Tibial artery (tissue), 4 donors: ENCODE results near the gene SBK2.

ENCODE experiments used
- DNase-seq, 2 donors: peaks; one replicate each; pipeline ENCODE4 v3.0.0-alpha.2; 2019
- H3K27ac ChIP-seq, 2 donors: fragments of 200-600 bp; sonication (generic) in 1 of 2; 1 replicate in 1 of 2; 2 replicates in 1 of 2; pipeline ENCODE4 v1.5.1; 2018 to 2019; ENCODE audit warnings: mild to moderate bottlenecking in 1 of 2
- H3K27me3 ChIP-seq, 2 donors: fragments of 200-600 bp; sonication (generic) in 1 of 2; one replicate each; pipeline versions ENCODE4 v1.5.1 to v1.6.0; 2016 to 2019
- H3K36me3 ChIP-seq, 3 donors: fragments of 200-600 bp; sonication (generic) in 2 of 3; one replicate each; pipeline ENCODE4 v1.5.1; 2016 to 2019; ENCODE audit warnings: mild to moderate bottlenecking in 2 of 3
- H3K4me1 ChIP-seq, 4 donors: fragments of 200-600 bp; sonication (generic) in 2 of 4; 1 replicate in 3 of 4; 2 replicates in 1 of 4; pipeline ENCODE4 v1.5.1; 2016 to 2019
- H3K4me3 ChIP-seq, 2 donors: fragments of 200-600 bp; sonication (generic) in 1 of 2; 1 replicate in 1 of 2; 2 replicates in 1 of 2; pipeline ENCODE4 v1.5.1; 2018 to 2019; ENCODE audit warnings: mild to moderate bottlenecking in 2 of 2
- H3K9me3 ChIP-seq, 3 donors: fragments of 200-600 bp; sonication (generic) in 1 of 3; one replicate each; pipeline ENCODE4 v1.5.1; 2016 to 2019
- intact Hi-C: fragments of 100-400 bp; cut with DNase I; formaldehyde crosslinking; loops from one replicate; pipeline ENCODE4 v1.15.0; 2023; ENCODE audit warnings: low total_unique reads
- TF ChIP-seq, protein P1 (sequence below), 2 experiments: fragments of 200-600 bp in 1 of 2; fragments of 450-650 bp in 1 of 2; IDR thresholded peaks; one replicate each; pipeline ENCODE4 v1.5.1; 2017 to 2019; ENCODE audit warnings: antibody characterized with exemption in 2 of 2, mild to moderate bottlenecking in 1 of 2, moderate library complexity in 1 of 2

SBK2 gene

GRCh38 chr19:55546011-55546410 is 9.1 kb upstream of the SBK2 start:
- Histone ChIP-seq H3K36me3 (no peaks in the 10 kb centered on the region), H3K27ac (no peak overlapping the region), H3K9me3 (no peaks in the 10 kb centered on the region), H3K4me3 (no peak overlapping the region), H3K27me3 (peaks cover 0 to 52% of the 10 kb centered on the region in 2 donors), H3K4me1 (peaks cover 0 to 37% (median 23%) of the 10 kb centered on the region in 4 donors)
- no peak for DNase-seq
- intact Hi-C loops = no loop called here
- TF ChIP-seq, protein P1, sequence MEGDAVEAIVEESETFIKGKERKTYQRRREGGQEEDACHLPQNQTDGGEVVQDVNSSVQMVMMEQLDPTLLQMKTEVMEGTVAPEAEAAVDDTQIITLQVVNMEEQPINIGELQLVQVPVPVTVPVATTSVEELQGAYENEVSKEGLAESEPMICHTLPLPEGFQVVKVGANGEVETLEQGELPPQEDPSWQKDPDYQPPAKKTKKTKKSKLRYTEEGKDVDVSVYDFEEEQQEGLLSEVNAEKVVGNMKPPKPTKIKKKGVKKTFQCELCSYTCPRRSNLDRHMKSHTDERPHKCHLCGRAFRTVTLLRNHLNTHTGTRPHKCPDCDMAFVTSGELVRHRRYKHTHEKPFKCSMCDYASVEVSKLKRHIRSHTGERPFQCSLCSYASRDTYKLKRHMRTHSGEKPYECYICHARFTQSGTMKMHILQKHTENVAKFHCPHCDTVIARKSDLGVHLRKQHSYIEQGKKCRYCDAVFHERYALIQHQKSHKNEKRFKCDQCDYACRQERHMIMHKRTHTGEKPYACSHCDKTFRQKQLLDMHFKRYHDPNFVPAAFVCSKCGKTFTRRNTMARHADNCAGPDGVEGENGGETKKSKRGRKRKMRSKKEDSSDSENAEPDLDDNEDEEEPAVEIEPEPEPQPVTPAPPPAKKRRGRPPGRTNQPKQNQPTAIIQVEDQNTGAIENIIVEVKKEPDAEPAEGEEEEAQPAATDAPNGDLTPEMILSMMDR (IDR thresholded peaks at IDR 0.05) = no peak

DNA sequence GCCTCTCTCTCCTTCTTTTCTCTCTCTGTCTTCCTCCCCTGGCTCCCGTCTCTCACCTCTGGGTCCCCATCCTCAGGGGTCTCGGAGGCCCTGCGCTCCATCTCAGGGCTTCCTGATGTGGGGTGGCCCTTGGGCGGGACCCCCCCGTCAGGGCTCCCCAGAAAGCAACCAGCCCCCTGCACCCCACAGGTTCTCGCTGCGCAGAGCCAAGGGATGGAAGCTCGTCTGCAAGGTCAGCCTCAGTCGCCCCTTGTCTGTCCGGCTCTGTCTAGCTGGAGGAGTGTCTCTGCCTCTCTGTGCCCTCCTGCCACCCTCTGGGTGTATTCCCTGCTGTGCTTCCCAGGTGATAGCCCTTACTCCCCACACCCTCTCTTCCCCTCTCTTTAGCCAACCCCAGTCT is 8.5 kb upstream of the SBK2 start, which contains the start of gene SBK3:
SBK3 (minus strand) TSS at position 101 of the 400 bp plus-strand sequence; CDS start at position 101, 0 bp downstream.
- H3K4me3 ChIP-seq = no peak within 1 kb of the TSS
- intact Hi-C loops = no loop called here

GRCh38 chr19:55544776-55545439 is 8.0 kb upstream of the SBK2 start:
- no peak overlapping the region for H3K27ac ChIP-seq
- no peak for DNase-seq
- TF ChIP-seq, protein P1 (IDR thresholded peaks at IDR 0.05) = no peak
- H3K9me3 ChIP-seq = no peaks in the 10 kb centered on the region
- H3K36me3 ChIP-seq = no peaks in the 10 kb centered on the region
- H3K4me3 ChIP-seq = no peak overlapping the region
- peaks cover 0 to 34% (median 22%) of the 10 kb centered on the region in 4 donors for H3K4me1 ChIP-seq
- intact Hi-C loops = no loop called here
- peaks cover 0 to 55% of the 10 kb centered on the region in 2 donors for H3K27me3 ChIP-seq

More for the DNA sequence above, 8.5 kb upstream of the SBK2 start, which contains the start of gene SBK3:
- Histone ChIP-seq H3K4me1 (peaks cover 0 to 37% (median 23%) of the 10 kb centered on the region in 4 donors), H3K9me3 (no peaks in the 10 kb centered on the region), H3K36me3 (no peaks in the 10 kb centered on the region), H3K27ac (no peak within 1 kb of the TSS), H3K27me3 (peaks cover 0 to 55% of the 10 kb centered on the region in 2 donors)
- no peak for DNase-seq
- TF ChIP-seq, protein P1 (IDR thresholded peaks at IDR 0.05) = no peak

- no peak overlapping the region for H3K4me3 ChIP-seq
- peaks cover 0 to 55% of the 10 kb centered on the region in 2 donors for H3K27me3 ChIP-seq
- peaks cover 0 to 25% (median 17%) of the 10 kb centered on the region in 4 donors for H3K4me1 ChIP-seq
- DNase-seq = no peak
- TF ChIP-seq, protein P1 (IDR thresholded peaks at IDR 0.05) = no peak
- intact Hi-C loops = no loop called here
- no peaks in the 10 kb centered on the region for H3K9me3 ChIP-seq
- H3K36me3 ChIP-seq = no peaks in the 10 kb centered on the region
- no peak overlapping the region for H3K27ac ChIP-seq
These were observed 7.1 kb upstream of the SBK2 start for GRCh38 chr19:55544014-55544413.

DNA sequence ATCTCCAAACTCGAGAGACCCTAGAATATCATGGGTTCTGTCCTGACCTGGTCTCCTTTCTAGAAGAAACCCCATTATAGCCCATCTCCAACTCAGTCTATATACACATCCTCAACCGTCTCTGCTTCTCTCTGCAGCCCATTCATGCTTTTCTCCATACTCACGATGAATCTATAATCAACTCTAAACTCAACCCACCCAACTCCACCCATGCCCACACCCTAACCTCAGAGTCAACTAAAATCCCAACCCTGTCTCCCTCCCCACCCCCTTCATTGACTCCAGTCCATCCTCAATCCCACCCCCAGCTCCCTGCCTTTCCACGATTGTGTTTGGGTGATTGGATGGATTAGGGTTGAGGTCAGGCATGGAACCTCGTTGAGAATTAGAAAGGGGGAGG is 6.6 kb upstream of the SBK2 start:
- DNase-seq = no peak
- intact Hi-C loops = no loop called here

More for the DNA sequence above, 6.6 kb upstream of the SBK2 start:
- no peak overlapping the region for H3K4me3 ChIP-seq
- no peaks in the 10 kb centered on the region for H3K9me3 ChIP-seq
- TF ChIP-seq, protein P1 (IDR thresholded peaks at IDR 0.05) = no peak
- peaks cover 0 to 23% (median 16%) of the 10 kb centered on the region in 4 donors for H3K4me1 ChIP-seq
- H3K27ac ChIP-seq = no peak overlapping the region
- peaks cover 0 to 53% of the 10 kb centered on the region in 2 donors for H3K27me3 ChIP-seq
- H3K36me3 ChIP-seq = no peaks in the 10 kb centered on the region
